Ramos (cell line): ENCODE results near the gene MYOT.
"Not testable (repeated sequence)": the region's sequence is repeated elsewhere in the genome, so short reads cannot be mapped to it uniquely, and the experiment has no call there.

Source experiments
- in situ Hi-C: fragments of 300-500 bp; cut with MboI; formaldehyde crosslinking; loops from one replicate; pipeline ENCODE4 v1.14.3; 2022; ENCODE audit warnings: low sequenced_read_pairs; ENCODE audit not compliant: unreplicated experiment

The MYOT gene

GRCh38 chr5:137847687-137848086 lies 20.0 kb upstream of the MYOT start:
- in situ Hi-C loops: no loop called here

- in situ Hi-C loops: not testable (repeated sequence)
Measured at GRCh38 chr5:137853165-137853564, 14.5 kb upstream of the MYOT start.

- in situ Hi-C loops: no loop called here
Measured at GRCh38 chr5:137856201-137856600, 11.5 kb upstream of the MYOT start.

GRCh38 chr5:137856916-137857862 lies 10.5 kb upstream of the MYOT start:
- in situ Hi-C loops: no loop called here

GRCh38 chr5:137858223-137858916 lies 9.3 kb upstream of the MYOT start:
- in situ Hi-C loops: no loop called here

- in situ Hi-C loops: no loop called here
Measured at GRCh38 chr5:137858954-137859353, 8.7 kb upstream of the MYOT start.

- in situ Hi-C loops: no loop called here
Measured at GRCh38 chr5:137862251-137862650, 5.4 kb upstream of the MYOT start.

GRCh38 chr5:137863653-137864052 lies 4.0 kb upstream of the MYOT start:
- in situ Hi-C loops: not testable (repeated sequence)

GRCh38 chr5:137866541-137867388 lies 895 bp upstream of the MYOT start:
- in situ Hi-C loops: no loop called here

- in situ Hi-C loops: no loop called here
Measured at GRCh38 chr5:137870647-137871339, 3.1 kb downstream of the MYOT start.

GRCh38 chr5:137871571-137871970 lies 3.9 kb downstream of the MYOT start:
- in situ Hi-C loops: no loop called here

- in situ Hi-C loops: no loop called here
Measured at GRCh38 chr5:137872466-137872865, 4.8 kb downstream of the MYOT start.

GRCh38 chr5:137876101-137876500 lies 8.4 kb downstream of the MYOT start:
- in situ Hi-C loops: no loop called here

- in situ Hi-C loops: no loop called here
Measured at GRCh38 chr5:137880313-137880712, 12.7 kb downstream of the MYOT start.

- in situ Hi-C loops: no loop called here
Measured at GRCh38 chr5:137887831-137888230, 20.2 kb downstream of the MYOT start.

- in situ Hi-C loops: no loop called here
Measured at GRCh38 chr5:137888466-137888862, 20.8 kb downstream of the MYOT start.

- in situ Hi-C loops: no loop called here
Measured at GRCh38 chr5:137888863-137889759, 21.5 kb downstream of the MYOT start, which contains the start of gene PKD2L2. PKD2L2 (plus strand) TSS chr5:137889457; CDS start chr5:137889492, 35 bp downstream.

- in situ Hi-C loops: no loop called here
Measured at GRCh38 chr5:137890845-137891244, 23.2 kb downstream of the MYOT start.

- in situ Hi-C loops: no loop called here
Measured at GRCh38 chr5:137891849-137892248, 24.2 kb downstream of the MYOT start.
